ENCODE results near the gene SHC2. TPM values are rescaled to one million over a fixed set of nuclear protein-coding genes. Genes with fewer than 3 reads are reported as not detected.

SHC2 gene
- total and polyA plus RNA-seq, 2 experiments from 2014 or later, result 2.2 to 4.6 TPM

GRCh38 chr19:463483-464207 is 2.8 kb upstream of the SHC2 start:
- Histone ChIP-seq H3K4me3 (no peak overlapping the region), H3K4me1 (ENCODE audit: insufficient read depth) (no peaks in the 10 kb centered on the region; the same call in 1 of the 2 replicates), H3K4me2 (no peak overlapping the region), H3K36me3 (ENCODE audit: insufficient read depth) (no peaks in the 10 kb centered on the region), H3K27me3 (ENCODE audit: insufficient read depth) (peaks cover 33% of the 10 kb centered on the region), H3K79me2 (replicated peaks; ENCODE audit: insufficient read depth) (no peaks in the 10 kb centered on the region), H2AFZ (no peak overlapping the region), H4K20me1 (replicated peaks; ENCODE audit: insufficient read depth) (no peaks in the 10 kb centered on the region), H3K27ac (ENCODE audit: low read depth) (no peak overlapping the region), H3K9me2 (ENCODE audit: insufficient read depth) (no peaks in the 10 kb centered on the region), H3F3A (replicated peaks; ENCODE audit: low read depth) (0 out of 2 replicates have a peak, but pooled peaks cover 4% of the 10 kb centered on the region)
- peaks cover 28% of the 10 kb centered on the region for H3K27me3 Mint-ChIP-seq (ENCODE audit: insufficient read depth, low read depth, poor library complexity)
- peaks cover 4% of the 10 kb centered on the region for H3K9me3 Mint-ChIP-seq
- H3K27ac Mint-ChIP-seq, result no peak overlapping the region
- peaks cover 5% of the 10 kb centered on the region; the same call in 2 of the 3 replicates for H3K4me1 Mint-ChIP-seq
- ATAC-seq, result no peak
- no peak for TF ChIP-seq ETS1 (IDR thresholded peaks at IDR 0.05)
- TF ChIP-seq POLR2AphosphoS5 (IDR thresholded peaks at IDR 0.05; ENCODE audit: low read depth), result no peak
- TF ChIP-seq ZNF462 (CRISPR knock-in tag; IDR thresholded peaks at IDR 0.05), result no peak
- TF ChIP-seq NANOG (IDR thresholded peaks at IDR 0.05; ENCODE audit: borderline replicate concordance), result no peak
- TF ChIP-seq EZH2 (IDR thresholded peaks at IDR 0.05; ENCODE audit: low read depth, unreplicated experiment), result no peak
- no peak for TF ChIP-seq EZH2phosphoT487 (IDR thresholded peaks at IDR 0.05; ENCODE audit: unreplicated experiment)
- TF ChIP-seq ZNF114 (CRISPR knock-in tag; IDR thresholded peaks at IDR 0.05), result no peak
- no peak for DNase-seq (ENCODE audit: low spot score)
- no peaks in the 10 kb centered on the region for H3K36me3 Mint-ChIP-seq (ENCODE audit: low read depth)
- H3K4me3 Mint-ChIP-seq, result no peak overlapping the region

Data from GM23338 (cell line).